H9 (cell line): Measurements from ENCODE around the gene DLK1. TPM values are rescaled to one million over a fixed set of nuclear protein-coding genes. Genes with fewer than 3 reads are reported as not detected.

Experiments
- DNase-seq: peaks from one replicate; pipeline ENCODE4 v3.0.0-alpha.2; 2017
- H2AFZ ChIP-seq: one replicate; pipeline ENCODE4 v1.6.1; 2013; ENCODE audit warnings: mild to moderate bottlenecking, low read length, control low read depth, moderate library complexity
- H2AK5ac ChIP-seq: 2 replicates; pipeline ENCODE4 v1.6.1; 2013; ENCODE audit warnings: low read length, control low read depth, mixed read lengths; ENCODE audit not compliant: insufficient read length
- H2BK120ac ChIP-seq: one replicate; pipeline ENCODE4 v1.6.1; 2013; ENCODE audit warnings: low read depth, mild to moderate bottlenecking, low read length, control low read depth, inconsistent platforms; ENCODE audit not compliant: poor library complexity, severe bottlenecking
- H2BK12ac ChIP-seq: 2 replicates; pipeline ENCODE4 v1.6.1; 2013; ENCODE audit warnings: low read length, control low read depth, mixed read lengths, low read depth; ENCODE audit not compliant: insufficient read length
- H2BK15ac ChIP-seq: 2 replicates; pipeline ENCODE4 v1.6.1; 2013; ENCODE audit warnings: low read depth, low read length, control low read depth
- H2BK20ac ChIP-seq: one replicate; pipeline ENCODE4 v1.6.1; 2013; ENCODE audit warnings: low read depth, mild to moderate bottlenecking, low read length, control low read depth, inconsistent platforms; ENCODE audit not compliant: poor library complexity, severe bottlenecking
- H2BK5ac ChIP-seq: 2 replicates; pipeline ENCODE4 v1.6.1; 2013; ENCODE audit warnings: low read length, control low read depth, mixed read lengths; ENCODE audit not compliant: insufficient read length
- H3K14ac ChIP-seq: 2 replicates; pipeline ENCODE4 v1.6.1; 2013; ENCODE audit warnings: low read length, control low read depth; ENCODE audit not compliant: insufficient read depth
- H3K18ac ChIP-seq: 2 replicates; pipeline ENCODE4 v1.6.1; 2013; ENCODE audit warnings: low read depth, mild to moderate bottlenecking, mixed read lengths, low read length, control low read depth; ENCODE audit not compliant: insufficient read length
- H3K23ac ChIP-seq: 2 replicates; pipeline ENCODE4 v1.6.1; 2013; ENCODE audit warnings: low read length, control low read depth, mixed read lengths, low read depth; ENCODE audit not compliant: insufficient read length
- H3K23me2 ChIP-seq: 2 replicates; pipeline ENCODE4 v1.6.1; 2013; ENCODE audit warnings: low read depth, mild to moderate bottlenecking, mixed read lengths, low read length, control low read depth; ENCODE audit not compliant: insufficient read length, poor library complexity, severe bottlenecking
- H3K27ac ChIP-seq: 2 replicates; pipeline ENCODE4 v1.5.1; 2013; ENCODE audit warnings: low read length, control low read depth, mixed read lengths, low read depth; ENCODE audit not compliant: insufficient read length
- H3K27me3 ChIP-seq: 2 replicates; pipeline ENCODE4 v1.6.1; 2013; ENCODE audit warnings: low read length, control low read depth, inconsistent platforms; ENCODE audit not compliant: insufficient read depth
- H3K4ac ChIP-seq: 2 replicates; pipeline ENCODE4 v1.6.1; 2013; ENCODE audit warnings: low read depth, mild to moderate bottlenecking, control low read depth, inconsistent platforms, low read length, moderate library complexity
- H3K4me1 ChIP-seq: 2 replicates; pipeline ENCODE4 v1.6.1; 2013; ENCODE audit warnings: low read length, control low read depth, inconsistent platforms; ENCODE audit not compliant: insufficient read depth
- H3K4me2 ChIP-seq: 2 replicates; pipeline ENCODE4 v1.6.1; 2013; ENCODE audit warnings: low read length, control low read depth, mixed read lengths; ENCODE audit not compliant: insufficient read length, insufficient read depth
- H3K56ac ChIP-seq: 2 replicates; pipeline ENCODE4 v1.6.1; 2013; ENCODE audit warnings: low read depth, mild to moderate bottlenecking, mixed read lengths, low read length, control low read depth; ENCODE audit not compliant: insufficient read length
- H3K79me1 ChIP-seq: 2 replicates; pipeline ENCODE4 v1.6.1; 2013; ENCODE audit warnings: low read depth, mild to moderate bottlenecking, moderate library complexity, low read length, control low read depth, inconsistent platforms; ENCODE audit not compliant: insufficient read depth, poor library complexity, severe bottlenecking
- H3K79me2 ChIP-seq: 2 replicates; pipeline ENCODE4 v1.6.1; 2013; ENCODE audit warnings: low read length, control low read depth, inconsistent platforms; ENCODE audit not compliant: insufficient read depth
- H3K9ac ChIP-seq: 2 replicates; pipeline ENCODE4 v1.6.1; 2013; ENCODE audit warnings: low read length, control low read depth, mixed read lengths; ENCODE audit not compliant: insufficient read length; ENCODE audit errors: extremely low read depth
- H3K9me3 ChIP-seq: one replicate; pipeline ENCODE4 v1.6.1; 2013; ENCODE audit warnings: low read depth, low read length, inconsistent platforms; ENCODE audit not compliant: control insufficient read depth
- H3T11ph ChIP-seq: one replicate; pipeline ENCODE4 v1.6.1; 2013; ENCODE audit warnings: mild to moderate bottlenecking, low read length, control low read depth, inconsistent platforms
- H4K20me1 ChIP-seq: one replicate; pipeline ENCODE4 v1.6.1; 2013; ENCODE audit not compliant: control insufficient read depth, insufficient read length, insufficient read depth
- H4K5ac ChIP-seq: 2 replicates; pipeline ENCODE4 v1.6.1; 2013; ENCODE audit warnings: low read depth, mild to moderate bottlenecking, mixed read lengths, low read length, control low read depth; ENCODE audit not compliant: insufficient read length
- H4K8ac ChIP-seq: replicated peaks from 2 replicates; pipeline ENCODE4 v1.6.1; 2013; ENCODE audit warnings: low read length, control low read depth, mixed read lengths, low read depth; ENCODE audit not compliant: insufficient read length
- H4K91ac ChIP-seq: 2 replicates; pipeline ENCODE4 v1.6.1; 2013; ENCODE audit warnings: low read depth, mild to moderate bottlenecking, moderate library complexity, mixed read lengths, low read length, control low read depth; ENCODE audit not compliant: insufficient read length
- H3K27ac Mint-ChIP-seq, 3 experiments: 2 replicates in 2 of 3; 3 replicates in 1 of 3; pipeline ENCODE4 v1.8.0; 2020 to 2021; ENCODE audit warnings: mixed read lengths in 3 of 3, mild to moderate bottlenecking in 1 of 3, moderate library complexity in 1 of 3
- H3K27me3 Mint-ChIP-seq: 2 replicates; pipeline ENCODE4 v1.8.0; 2021; ENCODE audit warnings: low read depth, mild to moderate bottlenecking, moderate library complexity, mixed read lengths
- H3K36me3 Mint-ChIP-seq, 3 experiments: 2 replicates in 2 of 3; 3 replicates in 1 of 3; pipeline ENCODE4 v1.8.0; 2020 to 2021; ENCODE audit warnings: low read depth in 3 of 3, mixed read lengths in 3 of 3; ENCODE audit not compliant: insufficient read depth in 1 of 3
- H3K4me1 Mint-ChIP-seq, 2 experiments: 2 replicates each; pipeline ENCODE4 v1.8.0; 2020; ENCODE audit warnings: mixed read lengths in 2 of 2
- H3K4me3 Mint-ChIP-seq, 2 experiments: 2 replicates in 1 of 2; 3 replicates in 1 of 2; pipeline ENCODE4 v1.8.0; 2020 to 2021; ENCODE audit warnings: mild to moderate bottlenecking in 2 of 2, mixed read lengths in 2 of 2, moderate library complexity in 1 of 2
- H3K9me3 Mint-ChIP-seq, 2 experiments: 2 replicates in 1 of 2; 3 replicates in 1 of 2; pipeline ENCODE4 v1.8.0; 2020; ENCODE audit warnings: mild to moderate bottlenecking in 2 of 2, mixed read lengths in 2 of 2, moderate library complexity in 1 of 2
- CTCF ChIP-seq: fragments of 200-600 bp; sonication (generic); conservative IDR thresholded peaks from 3 replicates; pipeline ENCODE4 v1.8.0; 2021; ENCODE audit warnings: antibody characterized with exemption, mild to moderate bottlenecking
- WGBS: extraction: QIAGEN DNeasy Blood & Tissue Kit; methylation state at CpG from one replicate; pipeline ENCODE4 v1.1.7; 2013; ENCODE audit warnings: missing lambda C conversion rate, low lambda C conversion rate, mixed read lengths; ENCODE audit not compliant: insufficient read length; ENCODE audit errors: extremely low coverage; 5-methylcytosine and 5-hydroxymethylcytosine counted together
- total RNA-seq: library from RNA; stranded (reverse); gene quantifications from 2 replicates; pipeline ENCODE4 v1.2.1, GENCODE V29; 2021

Gene DLK1
- total RNA-seq, 1 experiment from 2014 or later: 2.8 TPM

- Histone ChIP-seq H3K23ac (no peak overlapping the region), H3K9ac (no peak overlapping the region), H3K9me3 (no peaks in the 10 kb centered on the region), H3K56ac (no peak overlapping the region), H2BK120ac (no peak overlapping the region), H3K23me2 (peaks cover 3% of the 10 kb centered on the region), H4K5ac (no peak overlapping the region), H3K79me1 (no peaks in the 10 kb centered on the region), H2AFZ (no peak overlapping the region), H4K8ac (no peak overlapping the region), H3K79me2 (no peaks in the 10 kb centered on the region), H2BK15ac (no peak overlapping the region), H3K18ac (no peak overlapping the region), H3K4me2 (no peak overlapping the region), H3K4me1 (no peaks in the 10 kb centered on the region), H3K14ac (no peak overlapping the region), H2BK12ac (no peak overlapping the region), H4K91ac (no peak overlapping the region), H2AK5ac (no peak overlapping the region), H3K4ac (no peak overlapping the region), H3K27ac (no peak overlapping the region), H4K20me1 (no peaks in the 10 kb centered on the region), H2BK20ac (no peak overlapping the region), H2BK5ac (no peak overlapping the region), H3T11ph (no peak overlapping the region), H3K27me3 (peaks cover 10% of the 10 kb centered on the region; the same call in 1 of the 2 replicates)
- no peak overlapping the region for H3K27ac Mint-ChIP-seq
- H3K9me3 Mint-ChIP-seq: peaks cover 5 to 8% of the 10 kb centered on the region in 2 experiments
- DNase-seq: no peak
- H3K36me3 Mint-ChIP-seq: peaks cover 0 to 4% (median 0%) of the 10 kb centered on the region in 3 experiments; a peak in 2 of 7 replicates
- no CpG with 5 or more reads among the region's 5 CpGs for WGBS
- H3K4me3 Mint-ChIP-seq: no peak overlapping the region
- H3K27me3 Mint-ChIP-seq: peaks cover 59% of the 10 kb centered on the region
- H3K4me1 Mint-ChIP-seq: peaks cover 23 to 54% of the 10 kb centered on the region in 2 experiments
- TF ChIP-seq CTCF: no peak
Measured at GRCh38 chr14:100721568-100721967, 5.1 kb upstream of the DLK1 start.
